ENCODE data around the gene FITM1.

GRCh38 chr14:24145690-24146452, 15.4 kb downstream of the FITM1 start:
- TF ChIP-seq POLR2AphosphoS5 (IDR thresholded peaks at IDR 0.05; ENCODE audit: borderline replicate concordance, low read depth, low read length) (no peak), EZH2 (IDR thresholded peaks at IDR 0.05) (no peak)

Measured in SK-N-MC (cell line).